G401.6 (cell line): ENCODE data around the gene ACACB.

Experiments
- FAIRE-seq: peaks from 2 replicates; lab custom pipeline; 2012; peaks lifted over from hg19 to GRCh38; lab: Jason Lieb, UNC

Gene ACACB

DNA sequence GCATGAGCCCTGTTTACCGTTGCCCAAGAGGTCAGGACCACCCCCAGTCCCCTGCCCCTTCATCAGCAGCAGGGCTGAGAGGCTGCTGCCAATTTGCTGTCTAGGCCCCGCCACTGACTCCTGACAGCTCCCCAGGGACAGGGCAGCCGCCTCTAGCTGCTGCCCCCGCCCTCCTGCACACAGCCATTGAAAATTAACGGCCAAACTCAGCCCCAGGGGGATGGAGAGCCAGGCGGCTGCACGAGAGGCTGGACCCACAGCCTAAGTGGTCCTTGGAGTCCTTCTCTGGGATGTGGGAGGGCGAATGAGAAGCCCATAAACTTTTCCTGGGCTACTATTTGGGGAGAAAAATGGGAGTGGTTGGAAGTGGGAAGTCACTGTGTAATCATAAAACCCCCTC lies 188.1 kb downstream of the ACACB start:
- no peak for FAIRE-seq

DNA sequence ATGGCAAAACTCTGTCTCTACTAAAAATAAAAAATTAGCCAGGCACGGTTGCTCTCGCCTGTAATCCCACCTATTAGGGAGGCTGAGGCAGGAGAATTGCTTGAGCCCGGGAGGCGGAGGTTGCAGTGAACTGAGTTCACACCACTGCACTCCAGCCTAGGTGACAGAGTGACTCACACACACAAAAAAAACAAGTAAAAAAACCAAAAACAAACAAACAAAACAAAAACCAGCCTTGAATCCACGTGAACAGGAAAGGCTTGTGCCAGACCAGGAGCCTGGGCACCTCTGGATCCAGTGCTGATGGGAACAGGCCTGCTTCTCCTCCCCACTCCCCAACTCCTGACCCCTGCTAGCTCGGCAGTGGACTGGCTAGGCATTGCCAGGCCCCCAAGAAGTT lies 189.2 kb downstream of the ACACB start:
- no peak for FAIRE-seq

DNA sequence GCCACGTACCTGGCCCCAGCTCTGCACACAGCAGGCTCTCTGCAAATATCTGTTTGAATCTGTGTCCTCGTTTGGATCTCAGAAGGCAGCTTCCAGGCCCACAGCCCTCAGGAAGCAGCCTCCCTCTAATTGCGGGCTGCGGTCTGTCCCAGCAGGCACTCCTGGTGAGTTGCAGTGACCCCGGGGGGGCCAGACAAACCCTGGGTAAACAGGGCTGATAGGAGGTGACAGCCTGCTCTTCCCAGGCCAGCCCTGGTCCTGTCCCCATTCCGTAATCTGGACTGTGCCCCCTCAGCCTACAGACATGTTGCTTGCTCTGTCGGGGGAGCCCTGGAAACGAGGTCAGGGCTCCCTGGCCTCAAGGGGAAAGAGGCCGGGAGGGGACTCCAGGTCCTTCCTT lies 190.7 kb downstream of the ACACB start:
- FAIRE-seq = no peak

DNA sequence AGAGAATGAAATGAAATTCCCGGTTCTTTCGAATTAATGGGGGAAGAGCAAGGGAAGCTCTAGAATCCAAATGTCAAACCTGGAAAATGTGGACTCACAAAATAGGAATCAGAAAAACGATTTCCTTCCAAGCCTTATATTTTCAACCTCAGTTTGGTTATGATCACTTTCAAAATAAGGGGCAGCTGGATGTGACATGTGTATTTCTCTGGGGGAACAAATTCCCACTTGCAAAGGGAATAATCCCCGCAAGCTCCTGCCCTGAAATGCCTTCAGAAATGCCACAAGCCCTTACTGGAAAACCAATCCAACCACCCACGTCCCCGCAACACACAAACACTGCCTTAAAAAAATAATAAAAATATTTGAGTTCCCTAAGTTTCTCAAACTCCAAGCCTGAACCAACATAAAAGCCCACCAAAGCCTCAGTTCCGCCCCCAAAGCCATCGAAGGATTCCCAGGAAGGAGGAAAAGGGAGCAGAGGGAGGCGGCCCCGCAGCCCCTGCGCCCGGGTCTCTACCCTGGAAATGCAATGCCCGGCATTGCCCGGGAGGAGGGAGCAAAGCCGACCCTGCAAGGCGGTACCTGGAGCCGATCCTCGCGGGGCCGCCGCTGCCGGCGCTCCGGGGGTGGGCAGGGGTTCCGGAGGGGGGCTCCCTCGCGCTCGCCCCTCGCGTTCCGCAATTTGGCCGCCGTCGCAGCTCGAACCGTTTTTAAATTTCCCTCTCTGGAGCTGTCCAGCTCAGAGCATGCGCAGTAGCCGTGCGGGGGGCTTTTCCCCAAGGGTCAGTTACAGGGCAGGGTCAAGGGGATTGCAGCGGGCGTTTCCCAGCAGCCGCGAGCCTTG lies 192.4 kb downstream of the ACACB start, which contains the start of gene FOXN4:
Gene FOXN4, minus strand, starts transcription at position 751 of the 847 bp plus-strand sequence. CDS start 963 bp downstream, outside the sequence.
- no peak for FAIRE-seq

- FAIRE-seq = no peak
Measured at GRCh38 chr12:109309381-109310246, 193.2 kb downstream of the ACACB start.

- no peak for FAIRE-seq
Measured at GRCh38 chr12:109310247-109311125, 194.1 kb downstream of the ACACB start.
